Measurements from ENCODE around the gene SLC37A4.

GRCh38 chr11:119031912-119032280, 1.2 kb upstream of the SLC37A4 start:
- TF ChIP-seq, protein P1, sequence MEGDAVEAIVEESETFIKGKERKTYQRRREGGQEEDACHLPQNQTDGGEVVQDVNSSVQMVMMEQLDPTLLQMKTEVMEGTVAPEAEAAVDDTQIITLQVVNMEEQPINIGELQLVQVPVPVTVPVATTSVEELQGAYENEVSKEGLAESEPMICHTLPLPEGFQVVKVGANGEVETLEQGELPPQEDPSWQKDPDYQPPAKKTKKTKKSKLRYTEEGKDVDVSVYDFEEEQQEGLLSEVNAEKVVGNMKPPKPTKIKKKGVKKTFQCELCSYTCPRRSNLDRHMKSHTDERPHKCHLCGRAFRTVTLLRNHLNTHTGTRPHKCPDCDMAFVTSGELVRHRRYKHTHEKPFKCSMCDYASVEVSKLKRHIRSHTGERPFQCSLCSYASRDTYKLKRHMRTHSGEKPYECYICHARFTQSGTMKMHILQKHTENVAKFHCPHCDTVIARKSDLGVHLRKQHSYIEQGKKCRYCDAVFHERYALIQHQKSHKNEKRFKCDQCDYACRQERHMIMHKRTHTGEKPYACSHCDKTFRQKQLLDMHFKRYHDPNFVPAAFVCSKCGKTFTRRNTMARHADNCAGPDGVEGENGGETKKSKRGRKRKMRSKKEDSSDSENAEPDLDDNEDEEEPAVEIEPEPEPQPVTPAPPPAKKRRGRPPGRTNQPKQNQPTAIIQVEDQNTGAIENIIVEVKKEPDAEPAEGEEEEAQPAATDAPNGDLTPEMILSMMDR (IDR thresholded peaks at IDR 0.05): no peak
- TF ChIP-seq POLR2A (IDR thresholded peaks at IDR 0.05): no peak
